ENCODE measurements around the gene RNF150.

The RNF150 gene

DNA sequence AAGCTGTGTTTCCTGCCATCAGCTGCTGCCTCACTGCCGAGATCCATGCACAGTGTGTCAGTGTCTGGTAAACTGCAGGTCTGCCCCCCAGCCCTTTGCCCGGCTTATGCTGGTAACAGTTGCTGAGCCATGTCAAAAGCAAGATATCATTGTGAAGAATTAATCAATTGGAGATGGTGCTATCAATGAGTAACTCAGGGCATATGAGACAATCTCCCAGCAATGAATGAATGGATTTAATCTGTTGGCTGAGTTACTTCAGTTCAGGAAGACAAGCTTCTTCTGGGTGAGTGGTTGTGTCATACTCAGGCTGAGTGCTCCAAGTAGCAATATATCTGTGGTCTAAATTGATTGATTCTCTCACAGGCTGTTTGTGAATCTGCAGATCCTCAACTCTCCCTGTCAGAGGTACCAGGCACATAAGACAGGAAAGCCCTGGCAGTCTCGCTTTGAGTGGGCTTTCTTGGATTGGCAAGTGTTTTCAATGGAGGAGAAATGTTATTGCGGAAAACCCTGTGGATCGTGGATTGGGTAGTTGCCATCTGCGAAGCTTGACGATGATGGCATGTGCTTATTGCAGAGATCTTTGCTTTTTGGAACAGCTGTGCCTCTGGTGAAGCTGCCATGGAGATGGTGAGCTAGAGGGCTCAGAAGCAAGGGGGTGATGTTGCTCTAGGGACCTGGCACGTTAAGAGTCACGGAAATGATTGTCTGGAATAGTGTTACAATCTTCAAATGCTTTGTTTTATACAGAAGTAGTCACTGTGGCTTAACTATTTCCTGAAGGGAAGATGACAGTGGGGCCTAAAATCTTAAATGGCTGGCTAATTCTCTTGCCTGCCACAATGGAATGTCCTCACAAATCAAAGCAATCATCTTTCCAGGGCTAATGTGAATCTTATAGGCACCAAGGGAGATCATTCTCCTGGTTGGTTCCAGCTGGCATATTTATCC, 229.5 kb downstream of the RNF150 start:
- DNase-seq = no peak

GRCh38 chr4:140901736-140902336, 231.4 kb downstream of the RNF150 start:
- no peak for DNase-seq

- DNase-seq = no peak
These were observed 239.3 kb downstream of the RNF150 start for GRCh38 chr4:140893939-140894338.

DNA sequence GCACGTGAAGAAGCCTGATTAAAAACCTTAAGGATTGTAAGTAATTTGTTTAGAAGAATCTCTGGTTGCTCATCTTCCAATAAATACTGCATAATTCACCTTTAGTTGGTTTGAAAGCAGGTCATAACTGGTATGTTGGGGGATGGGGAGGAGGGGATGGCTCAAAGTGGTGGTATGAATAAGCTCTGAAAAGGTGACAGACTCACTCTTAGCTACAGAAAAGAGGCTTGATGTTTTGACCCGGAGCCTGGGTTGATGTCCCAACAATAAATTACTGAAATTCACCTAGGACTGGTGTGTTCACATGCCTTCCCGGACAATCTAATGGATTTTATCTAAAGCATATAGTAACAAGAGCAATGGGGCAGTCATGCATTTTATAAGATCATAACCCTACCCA, 245.2 kb downstream of the RNF150 start:
- no peak for DNase-seq

DNA sequence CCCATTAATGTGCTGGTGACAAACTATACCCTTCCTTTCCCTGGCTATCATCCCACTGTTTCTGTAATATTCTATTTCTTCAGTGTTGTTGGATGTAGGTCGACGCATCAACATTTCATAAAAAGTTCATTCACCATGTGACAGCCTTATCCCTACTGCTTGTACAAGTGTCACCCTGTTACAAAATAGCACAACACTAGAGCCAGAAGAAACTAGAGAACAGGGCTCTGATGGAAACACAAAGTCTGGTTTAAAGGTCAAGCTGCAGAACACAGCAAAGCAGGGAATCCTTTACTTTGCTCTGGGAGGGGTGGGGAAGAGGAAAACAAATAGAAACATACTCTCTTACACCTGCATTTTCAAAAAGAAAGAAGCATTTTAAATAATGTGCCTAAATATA, 245.8 kb downstream of the RNF150 start:
- DNase-seq = no peak

DNA sequence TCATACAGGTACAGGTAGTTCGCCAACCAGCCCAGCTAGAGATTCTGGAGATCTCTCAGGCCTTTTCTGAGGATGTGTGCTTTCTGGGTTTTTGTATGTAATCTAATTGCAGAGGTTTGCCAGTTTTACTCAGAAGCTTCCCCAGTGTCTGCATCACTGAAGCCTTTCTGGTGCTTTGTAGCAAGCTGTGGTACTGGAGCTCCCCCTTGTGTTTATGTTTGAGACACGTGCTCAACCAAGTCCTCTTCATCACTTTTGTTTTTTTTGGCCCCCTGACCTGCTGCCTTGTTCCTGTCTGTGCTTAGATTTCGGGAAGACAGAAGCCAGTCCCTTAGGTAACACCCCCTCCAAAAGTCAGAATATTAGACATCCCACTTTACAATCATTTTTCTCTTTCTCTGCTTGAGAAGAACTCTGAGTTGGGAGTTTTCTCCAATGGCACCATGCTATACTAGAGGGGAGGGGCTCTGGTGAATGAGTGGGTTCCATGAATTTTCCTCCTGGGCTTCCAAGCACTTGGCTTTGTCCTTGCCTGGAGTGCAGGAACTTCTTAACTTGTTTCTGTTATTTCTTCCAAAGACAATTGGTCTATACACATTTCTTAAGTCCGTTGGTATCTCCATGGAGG, 248.7 kb downstream of the RNF150 start:
- DNase-seq = no peak

DNA sequence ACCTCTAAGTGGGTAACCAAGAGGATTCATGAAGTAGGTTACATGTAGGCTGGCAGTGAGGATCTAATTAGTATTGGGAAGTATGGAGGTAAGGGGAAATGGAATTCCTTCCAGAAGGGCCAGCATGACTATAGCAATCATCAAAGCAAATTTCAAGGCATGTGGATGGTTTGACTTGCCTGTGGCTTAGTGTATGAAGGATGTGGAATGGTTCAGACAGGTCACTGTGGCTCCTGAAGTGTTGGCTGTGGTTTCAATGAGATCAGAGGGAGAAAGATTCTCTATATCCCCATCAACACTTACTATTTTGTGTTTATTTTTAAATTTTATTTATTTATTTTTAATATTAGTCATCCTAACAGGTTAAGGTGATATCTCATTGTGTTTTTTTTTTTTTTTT, 255.5 kb downstream of the RNF150 start:
- no peak for DNase-seq

- no peak for DNase-seq
These were observed 256.5 kb downstream of the RNF150 start for GRCh38 chr4:140876615-140877364.

GRCh38 chr4:140875746-140876452, 257.4 kb downstream of the RNF150 start:
- DNase-seq = no peak

DNA sequence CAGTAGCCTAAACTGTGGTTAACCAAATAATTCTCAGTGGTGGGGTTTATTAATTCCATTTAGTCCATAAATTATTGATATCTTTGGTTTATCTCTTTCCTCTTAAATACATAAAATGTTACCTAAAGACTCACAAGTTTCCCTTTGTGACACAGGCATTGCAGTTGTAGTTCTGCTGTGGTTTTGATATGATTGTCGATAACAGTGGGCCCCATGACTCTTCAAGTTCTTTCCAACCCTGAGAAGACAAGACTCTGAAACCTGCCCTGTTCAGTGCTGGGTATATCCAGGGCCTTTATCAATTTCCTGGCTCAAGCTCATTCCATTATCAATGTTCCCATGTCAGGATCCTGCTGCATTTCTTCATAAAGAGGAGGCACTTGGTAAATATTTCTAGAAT, 259.2 kb downstream of the RNF150 start:
- DNase-seq = no peak

GRCh38 chr4:140871368-140871767, 261.9 kb downstream of the RNF150 start:
- no peak for DNase-seq

- no peak for DNase-seq
These were observed 262.8 kb downstream of the RNF150 start for GRCh38 chr4:140870427-140870826.

GRCh38 chr4:140869446-140869845, 263.8 kb downstream of the RNF150 start:
- DNase-seq = no peak

GRCh38 chr4:140867356-140867755, 265.9 kb downstream of the RNF150 start:
- no peak for DNase-seq

DNA sequence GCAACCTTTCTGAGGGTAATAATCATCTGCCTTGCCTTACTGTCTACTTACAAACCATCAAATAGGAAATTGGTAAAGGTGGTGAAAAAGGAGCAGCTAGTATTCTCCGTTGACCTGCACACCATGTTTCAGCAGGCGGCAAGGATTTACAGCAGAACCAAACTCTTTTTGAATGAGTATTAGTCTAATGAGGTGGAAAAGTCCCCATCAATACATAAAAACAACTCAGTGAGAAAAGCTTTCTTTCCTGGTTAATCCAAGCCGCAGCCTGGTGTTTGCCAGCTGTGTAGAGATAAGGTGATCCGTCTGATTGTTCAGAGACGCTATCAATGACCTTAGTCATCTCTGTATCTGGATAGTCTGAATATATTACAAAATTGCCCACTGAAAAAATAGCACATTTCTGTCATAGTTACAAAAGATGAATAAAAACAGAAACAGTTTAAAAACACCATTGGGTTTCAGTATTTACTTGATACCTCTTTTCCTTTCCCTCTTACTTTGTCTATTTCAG, 266.7 kb downstream of the RNF150 start:
- no peak for DNase-seq

DNA sequence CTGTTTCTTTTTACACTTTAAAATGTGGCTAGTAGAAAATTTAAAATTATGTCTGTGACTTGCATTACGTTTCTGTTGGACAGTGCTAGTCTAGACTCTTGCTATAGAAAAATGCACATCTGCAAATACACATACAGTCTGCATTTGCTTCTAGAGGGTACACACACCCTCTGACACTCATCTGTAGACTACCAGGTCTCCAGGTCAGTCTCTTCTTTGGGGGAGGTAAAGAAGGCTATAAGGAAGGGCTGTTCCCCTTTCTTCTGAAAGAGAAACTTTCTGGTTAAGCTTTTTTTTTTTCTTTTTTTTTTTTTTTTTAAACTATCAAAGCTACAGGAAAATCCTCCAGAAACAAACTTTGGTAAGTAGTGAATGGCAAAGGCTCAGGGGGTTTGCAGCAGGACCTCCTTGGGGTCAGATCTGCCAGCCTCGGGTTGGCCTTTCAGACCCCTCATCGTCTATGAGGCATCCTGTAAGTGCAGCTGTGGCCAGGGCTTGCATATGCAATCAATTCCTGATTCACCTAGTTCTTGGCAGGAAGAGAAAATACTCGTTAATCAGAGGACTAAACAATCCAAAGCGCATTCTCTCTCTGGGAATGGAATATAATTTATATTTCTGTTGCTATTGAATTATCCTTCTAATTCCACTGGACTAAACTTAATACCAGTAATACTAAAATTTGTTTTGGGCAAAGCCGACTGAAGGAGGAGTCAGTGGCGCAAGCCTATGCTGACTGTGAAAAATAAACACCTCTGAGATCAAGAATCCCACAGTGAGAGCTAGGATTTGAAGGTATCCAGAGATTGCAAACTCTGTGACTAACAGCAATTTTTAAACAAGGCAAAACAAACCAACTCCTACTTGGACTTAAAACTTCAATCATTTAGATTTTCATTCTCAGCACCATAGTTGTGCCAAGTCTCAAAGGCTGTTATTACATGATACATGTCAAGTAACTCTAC, 267.7 kb downstream of the RNF150 start:
- DNase-seq = no peak

DNA sequence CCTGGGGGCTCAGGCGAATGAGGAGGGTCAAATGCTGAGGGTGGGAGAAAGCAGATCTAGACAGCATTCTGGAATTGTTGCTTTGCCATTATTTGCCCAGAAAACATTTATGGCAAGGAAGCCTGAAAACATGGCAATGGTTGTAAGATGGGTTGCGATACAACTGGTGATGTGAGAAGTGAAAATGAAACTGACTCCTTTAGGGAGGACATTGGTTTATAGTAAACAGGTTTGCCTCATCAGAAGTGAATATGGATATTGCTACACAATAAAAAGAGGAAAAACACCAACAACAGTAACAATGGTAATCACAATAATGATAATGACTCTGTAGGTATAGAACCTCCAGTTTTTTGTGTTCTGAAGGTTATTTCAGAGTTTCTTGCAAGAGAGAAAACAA, 270.1 kb downstream of the RNF150 start:
- DNase-seq = no peak

GRCh38 chr4:140862177-140862442, 271.2 kb downstream of the RNF150 start:
- no peak for DNase-seq

GRCh38 chr4:140861359-140862176, 271.7 kb downstream of the RNF150 start:
- DNase-seq = no peak

- no peak for DNase-seq
These were observed 274.4 kb downstream of the RNF150 start for GRCh38 chr4:140858897-140859296.
